Measurements from ENCODE around the gene ZNRF2.
"Not testable (repeated sequence)": the region's sequence is repeated elsewhere in the genome, so short reads cannot be mapped to it uniquely, and the experiment has no call there.

ZNRF2 gene

DNA sequence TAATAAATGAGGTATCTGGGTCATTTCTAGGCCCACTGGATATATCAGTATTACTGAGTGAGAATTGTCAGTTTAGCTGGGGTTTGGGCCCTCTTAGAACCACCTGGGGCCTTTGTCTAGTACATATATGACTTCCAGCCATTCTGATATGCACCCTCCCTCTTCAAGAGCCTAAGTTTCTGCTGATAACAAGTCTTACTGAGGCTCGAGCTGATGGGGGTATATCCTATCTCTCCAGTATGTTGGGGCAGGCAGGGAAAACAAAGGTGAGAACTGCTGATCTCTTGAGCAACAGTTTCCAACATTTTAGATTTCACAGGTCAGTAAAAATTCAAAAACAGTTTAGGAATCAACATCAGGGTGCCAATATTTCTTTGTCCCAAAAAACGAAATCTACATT lies 10.8 kb upstream of the ZNRF2 start:
- no peak overlapping the region for H3K27ac Mint-ChIP-seq
- H3K4me1 Mint-ChIP-seq (ENCODE audit: low read depth): no peaks in the 10 kb centered on the region
- peaks cover 8% of the 10 kb centered on the region for H3K27me3 Mint-ChIP-seq (ENCODE audit: low read depth)
- H3K36me3 Mint-ChIP-seq (ENCODE audit: low read depth): no peaks in the 10 kb centered on the region
- no peak overlapping the region for H3K4me3 Mint-ChIP-seq
- H3K9me3 Mint-ChIP-seq: no peaks in the 10 kb centered on the region

- H3K4me3 Mint-ChIP-seq: no peak overlapping the region
- H3K27ac Mint-ChIP-seq: no peak overlapping the region
- no peaks in the 10 kb centered on the region for H3K36me3 Mint-ChIP-seq (ENCODE audit: low read depth)
- H3K27me3 Mint-ChIP-seq (ENCODE audit: low read depth): peaks cover 8% of the 10 kb centered on the region
- H3K4me1 Mint-ChIP-seq (ENCODE audit: low read depth): no peaks in the 10 kb centered on the region
- no peaks in the 10 kb centered on the region for H3K9me3 Mint-ChIP-seq
These were observed 9.8 kb upstream of the ZNRF2 start for GRCh38 chr7:30274641-30275040.

- Mint-ChIP-seq H3K27me3 (ENCODE audit: low read depth) (peaks cover 4% of the 10 kb centered on the region), H3K36me3 (ENCODE audit: low read depth) (no peaks in the 10 kb centered on the region), H3K9me3 (no peaks in the 10 kb centered on the region), H3K27ac (no peak overlapping the region), H3K4me1 (ENCODE audit: low read depth) (peaks cover 2% of the 10 kb centered on the region), H3K4me3 (no peak overlapping the region)
These were observed 8.0 kb upstream of the ZNRF2 start for GRCh38 chr7:30276203-30276900.

DNA sequence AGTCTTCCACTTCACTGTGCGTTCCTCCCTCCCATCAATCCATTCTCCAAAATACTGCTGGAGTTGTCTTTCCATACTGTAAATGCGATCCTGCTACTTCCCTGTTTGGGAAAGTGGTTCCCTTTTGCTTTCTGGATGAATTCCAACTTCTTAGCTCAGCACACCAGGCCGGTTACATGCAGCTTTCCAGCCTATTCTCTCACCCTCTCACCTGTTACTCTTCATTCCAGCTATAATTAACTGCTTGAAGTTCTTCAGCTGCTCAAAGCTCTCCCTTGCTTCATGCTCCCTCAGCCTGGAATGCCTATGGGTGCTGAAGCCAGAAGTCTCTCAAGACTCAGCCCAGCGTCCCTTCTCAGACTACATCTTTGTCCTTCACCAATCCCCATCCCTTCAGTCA lies 6.0 kb upstream of the ZNRF2 start:
- Mint-ChIP-seq H3K27me3 (ENCODE audit: low read depth) (no peaks in the 10 kb centered on the region), H3K4me1 (ENCODE audit: low read depth) (peaks cover 8% of the 10 kb centered on the region), H3K27ac (no peak overlapping the region), H3K36me3 (ENCODE audit: low read depth) (no peaks in the 10 kb centered on the region), H3K4me3 (no peak overlapping the region), H3K9me3 (no peaks in the 10 kb centered on the region)

- no peaks in the 10 kb centered on the region for H3K27me3 Mint-ChIP-seq (ENCODE audit: low read depth)
- no peaks in the 10 kb centered on the region for H3K36me3 Mint-ChIP-seq (ENCODE audit: low read depth)
- H3K4me1 Mint-ChIP-seq (ENCODE audit: low read depth): peaks cover 10% of the 10 kb centered on the region
- H3K4me3 Mint-ChIP-seq: no peak overlapping the region
- no peaks in the 10 kb centered on the region for H3K9me3 Mint-ChIP-seq
- H3K27ac Mint-ChIP-seq: no peak overlapping the region
These were observed 5.3 kb upstream of the ZNRF2 start for GRCh38 chr7:30278849-30279652.

DNA sequence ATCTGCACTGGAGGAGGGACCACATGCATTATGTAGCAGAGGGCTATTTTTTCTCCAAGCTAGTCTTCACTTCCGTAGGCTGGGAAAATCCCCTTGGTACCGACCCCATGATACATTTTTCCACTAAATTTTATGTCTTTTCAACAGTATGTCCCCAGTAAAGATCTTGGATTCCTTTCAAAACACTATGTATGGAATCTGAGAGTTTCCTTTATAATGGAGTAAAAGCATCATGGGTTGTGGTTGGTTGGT lies 4.8 kb upstream of the ZNRF2 start:
- H3K27ac Mint-ChIP-seq: no peak overlapping the region
- no peaks in the 10 kb centered on the region for H3K36me3 Mint-ChIP-seq (ENCODE audit: low read depth)
- no peaks in the 10 kb centered on the region for H3K27me3 Mint-ChIP-seq (ENCODE audit: low read depth)
- no peaks in the 10 kb centered on the region for H3K9me3 Mint-ChIP-seq
- H3K4me3 Mint-ChIP-seq: no peak overlapping the region
- H3K4me1 Mint-ChIP-seq (ENCODE audit: low read depth): peaks cover 11% of the 10 kb centered on the region

- H3K9me3 Mint-ChIP-seq: no peaks in the 10 kb centered on the region
- H3K4me1 Mint-ChIP-seq (ENCODE audit: low read depth): peaks cover 11% of the 10 kb centered on the region
- no peak overlapping the region for H3K4me3 Mint-ChIP-seq
- H3K27me3 Mint-ChIP-seq (ENCODE audit: low read depth): no peaks in the 10 kb centered on the region
- H3K27ac Mint-ChIP-seq: no peak overlapping the region
- H3K36me3 Mint-ChIP-seq (ENCODE audit: low read depth): no peaks in the 10 kb centered on the region
These were observed 3.8 kb upstream of the ZNRF2 start for GRCh38 chr7:30280631-30281030.

DNA sequence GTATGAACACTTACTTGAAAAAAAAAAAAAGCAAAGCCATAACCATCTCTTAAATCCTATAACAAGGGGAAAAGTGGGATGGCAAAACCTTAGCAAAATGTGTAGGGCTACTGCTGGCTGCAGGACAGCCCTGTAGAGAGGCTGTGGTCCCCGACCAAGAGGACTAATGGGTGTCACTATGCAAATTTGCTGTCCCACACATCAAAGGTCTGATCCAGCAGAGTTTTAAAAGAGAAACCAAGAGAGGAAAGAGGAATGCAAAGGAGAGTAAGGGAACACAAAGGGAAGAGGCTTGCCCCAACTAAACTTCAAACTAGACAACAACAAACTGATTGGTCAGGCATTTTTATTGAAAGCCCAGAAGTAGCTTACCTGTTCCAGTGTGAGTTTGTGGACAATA lies 3.1 kb upstream of the ZNRF2 start:
- Mint-ChIP-seq H3K4me3 (no peak overlapping the region), H3K27me3 (ENCODE audit: low read depth) (no peaks in the 10 kb centered on the region), H3K27ac (no peak overlapping the region), H3K36me3 (ENCODE audit: low read depth) (peaks cover 5% of the 10 kb centered on the region), H3K4me1 (ENCODE audit: low read depth) (peaks cover 16% of the 10 kb centered on the region), H3K9me3 (peaks cover 4% of the 10 kb centered on the region)

DNA sequence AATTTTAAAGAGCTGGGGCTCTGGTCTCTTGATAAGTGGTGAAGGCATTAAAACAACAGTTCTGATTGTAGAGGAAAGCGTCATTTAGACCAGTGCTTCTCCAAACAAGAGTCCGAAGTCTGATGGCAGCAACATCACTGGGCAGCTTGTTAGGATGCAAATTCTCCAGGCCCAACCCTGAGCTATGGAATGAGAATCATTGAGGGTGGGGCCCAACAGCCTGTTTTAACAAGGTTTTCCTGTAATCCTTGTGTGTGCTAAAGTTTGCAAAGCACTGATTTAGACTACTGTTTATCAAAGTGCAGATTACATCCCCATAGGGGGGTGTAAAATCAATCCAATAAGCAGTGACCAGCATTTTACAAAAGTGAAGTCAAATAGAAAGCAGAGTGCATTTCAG lies 2.6 kb upstream of the ZNRF2 start:
- Mint-ChIP-seq H3K36me3 (ENCODE audit: low read depth) (peaks cover 11% of the 10 kb centered on the region), H3K4me1 (ENCODE audit: low read depth) (peaks cover 21% of the 10 kb centered on the region), H3K27ac (no peak overlapping the region), H3K27me3 (ENCODE audit: low read depth) (no peaks in the 10 kb centered on the region), H3K4me3 (no peak overlapping the region), H3K9me3 (peaks cover 9% of the 10 kb centered on the region)

DNA sequence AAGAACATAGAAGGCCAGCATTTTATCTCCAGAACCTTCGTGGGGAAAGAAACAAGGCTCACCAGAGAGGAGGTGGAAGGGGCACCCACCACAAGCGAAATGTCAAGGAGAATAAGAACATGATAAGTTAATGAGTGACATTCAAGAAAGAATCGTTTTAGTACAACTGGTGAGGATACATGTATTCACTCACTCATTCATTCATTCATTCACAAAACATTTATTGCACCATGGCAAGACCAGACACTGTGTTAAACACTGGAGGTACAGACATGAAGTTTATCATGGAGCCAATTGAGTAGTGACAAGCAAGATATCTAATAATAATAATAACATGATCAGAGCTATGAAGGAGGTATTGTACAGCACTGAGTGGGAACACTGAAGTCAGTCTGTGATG lies 1.7 kb upstream of the ZNRF2 start:
- no peak overlapping the region for H3K4me3 Mint-ChIP-seq
- peaks cover 9% of the 10 kb centered on the region for H3K9me3 Mint-ChIP-seq
- H3K27me3 Mint-ChIP-seq (ENCODE audit: low read depth): no peaks in the 10 kb centered on the region
- peaks cover 14% of the 10 kb centered on the region for H3K36me3 Mint-ChIP-seq (ENCODE audit: low read depth)
- peaks cover 28% of the 10 kb centered on the region for H3K4me1 Mint-ChIP-seq (ENCODE audit: low read depth)
- no peak overlapping the region for H3K27ac Mint-ChIP-seq

- peaks cover 20% of the 10 kb centered on the region for H3K36me3 Mint-ChIP-seq (ENCODE audit: low read depth)
- H3K27me3 Mint-ChIP-seq (ENCODE audit: low read depth): no peaks in the 10 kb centered on the region
- H3K4me3 Mint-ChIP-seq: peak overlapping the region; percentile 83
- peak overlapping the region; percentile 70 for H3K27ac Mint-ChIP-seq
- H3K9me3 Mint-ChIP-seq: peaks cover 9% of the 10 kb centered on the region
- H3K4me1 Mint-ChIP-seq (ENCODE audit: low read depth): peaks cover 47% of the 10 kb centered on the region
These were observed 704 bp downstream of the ZNRF2 start for GRCh38 chr7:30285067-30285535.

DNA sequence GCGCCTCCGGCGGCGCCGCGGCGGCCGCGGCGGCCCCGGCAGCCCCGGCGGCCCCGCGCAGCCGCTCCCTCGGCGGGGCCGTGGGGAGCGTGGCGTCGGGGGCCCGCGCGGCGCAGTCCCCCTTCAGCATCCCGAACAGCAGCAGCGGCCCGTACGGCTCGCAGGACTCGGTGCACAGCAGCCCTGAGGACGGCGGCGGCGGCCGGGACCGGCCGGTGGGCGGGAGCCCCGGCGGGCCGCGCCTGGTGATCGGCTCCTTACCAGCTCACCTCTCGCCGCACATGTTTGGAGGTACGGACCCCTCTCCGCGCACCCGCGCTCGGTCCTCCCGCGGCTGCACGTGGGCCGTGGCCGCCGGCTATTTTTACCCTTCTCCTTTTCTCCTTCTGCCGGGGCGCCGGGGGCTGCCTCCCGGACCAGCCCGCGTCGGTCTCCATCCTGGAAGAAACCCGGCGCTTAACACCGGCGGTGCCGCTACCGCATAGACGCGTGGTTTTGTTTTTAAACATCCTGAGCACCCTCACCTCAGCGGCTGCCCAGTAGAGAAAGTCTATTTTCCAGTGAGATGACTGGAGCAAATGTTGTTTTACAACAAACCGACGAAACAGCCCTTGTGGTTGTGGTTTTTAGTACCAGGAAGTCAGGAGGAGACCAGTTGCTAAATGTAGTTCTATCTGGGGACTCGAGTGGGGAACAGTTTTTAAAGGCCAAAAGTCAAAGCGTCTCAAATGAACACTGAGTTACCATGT lies 1.3 kb downstream of the ZNRF2 start:
- peak overlapping the region; percentile 97 for H3K27ac Mint-ChIP-seq
- no peaks in the 10 kb centered on the region for H3K27me3 Mint-ChIP-seq (ENCODE audit: low read depth)
- peaks cover 20% of the 10 kb centered on the region for H3K36me3 Mint-ChIP-seq (ENCODE audit: low read depth)
- peaks cover 52% of the 10 kb centered on the region for H3K4me1 Mint-ChIP-seq (ENCODE audit: low read depth)
- H3K4me3 Mint-ChIP-seq: peak overlapping the region; percentile 95
- peaks cover 9% of the 10 kb centered on the region for H3K9me3 Mint-ChIP-seq

DNA sequence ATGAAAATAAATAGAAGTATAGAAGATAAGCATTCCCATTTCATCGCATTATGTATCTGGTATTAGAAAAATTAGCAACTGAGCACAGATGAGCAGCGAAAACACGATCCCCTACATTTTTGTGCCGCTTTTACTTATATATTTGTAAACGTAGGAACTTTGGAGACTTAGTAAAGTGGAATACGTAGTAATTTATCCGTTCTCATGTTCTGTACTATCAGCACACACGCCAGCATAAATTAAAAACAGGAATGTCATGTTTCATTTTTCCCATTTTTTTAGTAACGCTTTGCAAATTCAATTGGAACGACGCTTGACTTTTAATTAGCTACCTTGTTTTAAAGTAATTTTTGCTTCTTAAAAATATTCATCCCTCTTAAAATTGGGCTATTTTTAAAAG lies 2.4 kb downstream of the ZNRF2 start:
- H3K4me1 Mint-ChIP-seq (ENCODE audit: low read depth): peaks cover 58% of the 10 kb centered on the region
- H3K9me3 Mint-ChIP-seq: peaks cover 12% of the 10 kb centered on the region
- peak overlapping the region; percentile 31 for H3K27ac Mint-ChIP-seq

DNA sequence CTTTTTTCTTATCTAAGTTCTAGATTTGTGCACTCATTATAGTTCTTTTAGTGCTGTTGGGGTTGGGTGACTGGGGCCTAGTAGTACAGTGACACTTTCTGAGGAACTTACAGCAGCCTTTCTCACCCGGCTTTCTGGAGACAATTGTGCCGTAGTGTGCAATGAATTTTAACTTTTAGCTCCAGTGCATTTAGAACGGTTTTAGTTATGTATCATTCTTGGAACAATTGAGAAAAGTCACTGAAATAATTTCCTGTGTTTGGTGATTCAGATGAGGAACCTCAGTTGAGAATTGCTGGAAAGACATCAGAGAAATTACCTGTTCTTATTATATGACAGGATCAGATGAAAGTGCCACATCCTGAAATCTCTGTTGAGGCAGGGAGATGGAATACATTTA lies 3.2 kb downstream of the ZNRF2 start:
- not testable (repeated sequence) for H3K4me3 Mint-ChIP-seq; H3K27me3 Mint-ChIP-seq (ENCODE audit: low read depth); H3K27ac Mint-ChIP-seq
- H3K36me3 Mint-ChIP-seq (ENCODE audit: low read depth): peaks cover 31% of the 10 kb centered on the region
- H3K4me1 Mint-ChIP-seq (ENCODE audit: low read depth): peaks cover 62% of the 10 kb centered on the region
- peaks cover 12% of the 10 kb centered on the region for H3K9me3 Mint-ChIP-seq

More for the DNA sequence above, 2.4 kb downstream of the ZNRF2 start:
- Mint-ChIP-seq H3K27me3 (ENCODE audit: low read depth) (no peaks in the 10 kb centered on the region), H3K4me3 (peak overlapping the region; percentile 95), H3K36me3 (ENCODE audit: low read depth) (peaks cover 27% of the 10 kb centered on the region)

- peaks cover 57% of the 10 kb centered on the region for H3K4me1 Mint-ChIP-seq (ENCODE audit: low read depth)
- peaks cover 35% of the 10 kb centered on the region for H3K36me3 Mint-ChIP-seq (ENCODE audit: low read depth)
- peaks cover 12% of the 10 kb centered on the region for H3K9me3 Mint-ChIP-seq
- not testable (repeated sequence) for H3K27me3 Mint-ChIP-seq (ENCODE audit: low read depth)
- peak overlapping the region; percentile 8 for H3K27ac Mint-ChIP-seq
- H3K4me3 Mint-ChIP-seq: peak overlapping the region; percentile 47
These were observed 5.2 kb downstream of the ZNRF2 start for GRCh38 chr7:30289634-30290033.
